Nephron progenitor cell (in vitro differentiated cells): ENCODE measurements around the gene PCARE.

ENCODE experiments used
- DNase-seq: peaks from one replicate; pipeline ENCODE4 v3.0.0; 2021
- H3K27ac Mint-ChIP-seq: 2 replicates; pipeline ENCODE4 v1.8.0; 2021; ENCODE audit warnings: mild to moderate bottlenecking, moderate library complexity, mixed read lengths
- H3K27me3 Mint-ChIP-seq: 2 replicates; pipeline ENCODE4 v1.8.0; 2021; ENCODE audit warnings: mild to moderate bottlenecking, low read depth, mixed read lengths; ENCODE audit not compliant: poor library complexity
- H3K36me3 Mint-ChIP-seq: 2 replicates; pipeline ENCODE4 v1.8.0; 2021; ENCODE audit warnings: low read depth, mixed read lengths
- H3K4me1 Mint-ChIP-seq: 2 replicates; pipeline ENCODE4 v1.8.0; 2021; ENCODE audit warnings: mixed read lengths
- H3K4me3 Mint-ChIP-seq: 2 replicates; pipeline ENCODE4 v1.8.0; 2021; ENCODE audit warnings: mild to moderate bottlenecking, moderate library complexity, mixed read lengths
- H3K9me3 Mint-ChIP-seq: 2 replicates; pipeline ENCODE4 v1.8.0; 2021; ENCODE audit warnings: mild to moderate bottlenecking, moderate library complexity, mixed read lengths
- TF ChIP-seq, protein P1 (sequence below): fragments of 200-600 bp; sonication (generic); IDR thresholded peaks from 2 replicates; pipeline ENCODE4 v1.5.0; 2021; ENCODE audit warnings: antibody characterized with exemption

PCARE gene

DNA sequence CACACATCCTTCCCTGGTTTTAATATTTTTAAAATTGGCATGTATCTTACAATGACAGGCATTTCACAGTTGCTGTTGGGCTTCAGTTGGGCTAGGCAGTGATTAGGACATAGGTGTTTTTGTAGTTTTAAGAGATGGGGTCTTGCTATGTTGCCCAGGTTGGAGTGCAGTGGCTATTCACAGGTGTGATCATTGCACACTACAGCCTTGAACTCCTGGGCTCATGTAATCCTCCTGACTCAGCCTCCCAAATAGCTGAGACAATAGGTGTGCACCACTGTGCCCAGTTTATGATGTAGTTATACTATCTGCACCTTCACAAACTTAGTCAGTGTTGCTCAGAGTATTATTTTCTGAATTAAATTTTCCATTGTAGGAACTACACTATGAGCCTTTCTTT is 43.3 kb downstream of the PCARE start:
- no peak for DNase-seq
- peaks cover 3% of the 10 kb centered on the region for H3K4me1 Mint-ChIP-seq
- H3K27ac Mint-ChIP-seq, result no peak overlapping the region
- TF ChIP-seq, protein P1, sequence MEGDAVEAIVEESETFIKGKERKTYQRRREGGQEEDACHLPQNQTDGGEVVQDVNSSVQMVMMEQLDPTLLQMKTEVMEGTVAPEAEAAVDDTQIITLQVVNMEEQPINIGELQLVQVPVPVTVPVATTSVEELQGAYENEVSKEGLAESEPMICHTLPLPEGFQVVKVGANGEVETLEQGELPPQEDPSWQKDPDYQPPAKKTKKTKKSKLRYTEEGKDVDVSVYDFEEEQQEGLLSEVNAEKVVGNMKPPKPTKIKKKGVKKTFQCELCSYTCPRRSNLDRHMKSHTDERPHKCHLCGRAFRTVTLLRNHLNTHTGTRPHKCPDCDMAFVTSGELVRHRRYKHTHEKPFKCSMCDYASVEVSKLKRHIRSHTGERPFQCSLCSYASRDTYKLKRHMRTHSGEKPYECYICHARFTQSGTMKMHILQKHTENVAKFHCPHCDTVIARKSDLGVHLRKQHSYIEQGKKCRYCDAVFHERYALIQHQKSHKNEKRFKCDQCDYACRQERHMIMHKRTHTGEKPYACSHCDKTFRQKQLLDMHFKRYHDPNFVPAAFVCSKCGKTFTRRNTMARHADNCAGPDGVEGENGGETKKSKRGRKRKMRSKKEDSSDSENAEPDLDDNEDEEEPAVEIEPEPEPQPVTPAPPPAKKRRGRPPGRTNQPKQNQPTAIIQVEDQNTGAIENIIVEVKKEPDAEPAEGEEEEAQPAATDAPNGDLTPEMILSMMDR, result no peak
- H3K27me3 Mint-ChIP-seq, result peaks cover 28% of the 10 kb centered on the region
- no peaks in the 10 kb centered on the region for H3K36me3 Mint-ChIP-seq
- H3K9me3 Mint-ChIP-seq, result no peaks in the 10 kb centered on the region
- H3K4me3 Mint-ChIP-seq, result no peak overlapping the region

DNA sequence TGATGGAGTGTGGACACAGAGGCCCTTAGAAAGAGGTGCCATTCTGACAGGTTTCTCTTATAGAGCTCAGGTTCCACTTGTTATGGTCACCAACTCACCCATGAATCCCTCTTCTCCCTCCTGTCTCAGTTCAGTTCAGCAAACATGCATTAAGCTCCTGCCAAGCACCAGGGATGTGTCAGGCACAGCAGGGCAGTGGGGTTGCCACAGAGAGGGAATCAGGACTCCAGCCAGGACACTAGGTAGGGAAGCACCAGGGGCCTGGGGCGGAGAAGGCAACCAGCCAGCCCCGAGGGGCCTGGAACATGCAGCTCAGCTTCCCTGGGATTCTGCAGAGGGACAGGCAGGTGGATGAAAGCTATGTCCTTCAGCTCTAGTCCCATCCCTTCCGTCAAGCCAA is 48.6 kb downstream of the PCARE start:
- DNase-seq, result no peak
- TF ChIP-seq, protein P1, result no peak
- Mint-ChIP-seq H3K27me3 (peaks cover 17% of the 10 kb centered on the region), H3K27ac (no peak overlapping the region), H3K36me3 (no peaks in the 10 kb centered on the region), H3K9me3 (no peaks in the 10 kb centered on the region), H3K4me1 (peaks cover 46% of the 10 kb centered on the region), H3K4me3 (no peak overlapping the region)

DNA sequence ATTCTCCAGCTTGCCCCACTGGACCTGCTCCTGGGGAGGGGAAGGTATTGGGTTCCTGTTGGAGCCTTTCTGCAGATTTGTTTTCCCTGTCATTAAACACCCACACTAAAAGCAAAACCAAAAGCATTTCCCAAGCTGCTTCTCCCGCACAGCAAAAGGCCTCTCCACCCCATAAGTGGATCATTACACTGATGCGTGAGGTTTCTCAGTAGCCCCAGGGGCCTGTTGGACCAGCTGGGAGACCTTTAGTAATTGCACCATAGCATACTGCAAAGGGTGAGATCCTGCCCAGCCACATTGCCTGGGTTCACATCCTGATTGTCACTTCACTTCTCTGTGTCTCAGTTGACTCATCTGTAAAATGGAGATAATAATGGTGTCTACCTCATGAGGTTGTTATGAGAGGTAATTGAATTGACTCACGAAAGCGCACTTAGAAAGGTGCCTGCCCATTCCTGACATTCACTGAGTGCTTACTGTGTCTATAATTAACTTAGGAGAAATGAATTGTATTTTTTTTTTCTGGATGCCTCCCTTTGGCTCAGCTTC is 49.4 kb downstream of the PCARE start:
- Mint-ChIP-seq H3K27me3 (peaks cover 10% of the 10 kb centered on the region), H3K27ac (no peak overlapping the region), H3K36me3 (no peaks in the 10 kb centered on the region), H3K4me3 (no peak overlapping the region), H3K4me1 (peaks cover 53% of the 10 kb centered on the region), H3K9me3 (no peaks in the 10 kb centered on the region)
- no peak for DNase-seq
- TF ChIP-seq, protein P1, result no peak

DNA sequence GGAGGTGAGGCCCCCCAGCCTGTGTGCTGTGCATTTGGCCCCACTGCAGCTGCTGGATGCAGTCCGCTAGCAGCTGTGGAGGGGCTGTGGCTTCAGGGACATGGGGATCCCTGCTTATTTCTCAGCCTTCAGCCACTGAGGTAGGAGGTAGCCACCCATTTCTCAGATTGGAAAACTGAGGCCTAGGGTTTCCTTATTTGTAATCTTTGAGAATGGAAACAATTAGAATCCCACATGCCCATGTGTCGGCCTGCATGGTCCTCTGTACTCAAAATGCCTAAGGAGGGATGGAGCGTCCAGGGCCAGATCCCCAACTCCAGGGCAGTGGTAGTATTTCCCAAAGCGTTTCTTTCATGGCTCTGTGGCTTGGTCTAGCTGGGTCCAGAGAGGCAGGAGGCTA is 51.1 kb downstream of the PCARE start:
- DNase-seq, result no peak
- Mint-ChIP-seq H3K9me3 (no peaks in the 10 kb centered on the region), H3K27ac (no peak overlapping the region)

DNA sequence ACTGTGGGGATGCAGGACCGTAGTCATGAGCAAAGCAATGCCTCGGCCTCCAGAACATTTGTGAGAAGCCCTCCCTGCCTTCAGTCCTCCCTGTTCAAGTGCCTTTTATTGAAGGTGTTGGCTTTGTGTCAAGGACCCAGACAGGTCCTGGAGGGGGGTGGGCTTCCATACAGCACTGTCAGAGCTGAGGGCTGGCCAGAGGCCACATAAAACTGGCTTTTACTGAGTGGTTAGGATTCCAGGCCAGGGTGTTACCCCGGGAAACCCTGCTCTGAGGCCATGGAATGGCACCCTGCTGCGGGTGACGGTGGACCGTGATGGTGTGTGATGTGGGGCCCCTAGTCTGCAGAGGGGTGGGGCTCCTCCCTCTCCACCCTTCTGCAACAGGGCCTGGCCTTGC is 51.6 kb downstream of the PCARE start:
- Mint-ChIP-seq H3K27me3 (peaks cover 7% of the 10 kb centered on the region), H3K9me3 (no peaks in the 10 kb centered on the region), H3K27ac (no peak overlapping the region), H3K36me3 (no peaks in the 10 kb centered on the region), H3K4me3 (no peak overlapping the region), H3K4me1 (peaks cover 59% of the 10 kb centered on the region)
- TF ChIP-seq, protein P1, result no peak
- DNase-seq, result no peak

More for the DNA sequence above, 51.1 kb downstream of the PCARE start:
- no peaks in the 10 kb centered on the region for H3K36me3 Mint-ChIP-seq
- TF ChIP-seq, protein P1, result no peak
- H3K4me3 Mint-ChIP-seq, result no peak overlapping the region
- peaks cover 59% of the 10 kb centered on the region for H3K4me1 Mint-ChIP-seq
- H3K27me3 Mint-ChIP-seq, result peaks cover 7% of the 10 kb centered on the region

DNA sequence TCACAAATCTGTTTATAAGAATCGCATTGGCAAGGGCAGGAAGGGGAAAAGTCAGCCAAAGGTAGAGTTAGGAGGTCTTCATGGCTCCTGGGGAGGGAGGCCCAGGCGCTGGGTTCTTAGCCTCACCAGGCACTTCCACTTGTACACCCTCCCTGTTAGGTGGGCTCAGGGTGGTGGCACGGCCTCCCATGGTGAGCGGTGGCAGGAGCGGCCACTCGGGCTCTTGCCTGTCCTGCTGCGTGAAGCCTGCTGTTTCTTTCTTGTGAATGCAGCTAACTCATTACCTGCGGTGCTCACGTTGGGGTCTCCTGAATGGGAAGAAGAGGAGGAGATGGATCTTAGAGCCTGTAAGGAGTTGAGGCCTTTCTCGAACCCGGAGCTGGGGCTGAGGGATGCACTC is 52.4 kb downstream of the PCARE start:
- peaks cover 3% of the 10 kb centered on the region for H3K27me3 Mint-ChIP-seq

More for the DNA sequence above, 52.4 kb downstream of the PCARE start:
- no peak for DNase-seq
- Mint-ChIP-seq H3K4me3 (no peak overlapping the region), H3K9me3 (no peaks in the 10 kb centered on the region), H3K4me1 (peaks cover 60% of the 10 kb centered on the region), H3K36me3 (no peaks in the 10 kb centered on the region), H3K27ac (no peak overlapping the region)
- TF ChIP-seq, protein P1, result no peak
